Neural crest cell (in vitro differentiated cells): Measurements from ENCODE around the gene AUTS2. TPM values are rescaled to one million over a fixed set of nuclear protein-coding genes. Genes with fewer than 3 reads are reported as not detected.
A peak's percentile ranks its signal among the peaks of the same experiment; 100 is the strongest.

ENCODE experiments used
- DNase-seq: peaks from one replicate; pipeline ENCODE4 v3.0.0; 2021; ENCODE audit warnings: low read depth, mixed read lengths, low spot score
- H3K27ac Mint-ChIP-seq: one replicate; pipeline ENCODE4 v1.8.0; 2021; ENCODE audit warnings: mild to moderate bottlenecking, mixed read lengths; ENCODE audit not compliant: unreplicated experiment
- H3K27me3 Mint-ChIP-seq: 2 replicates; pipeline ENCODE4 v1.8.0; 2021; ENCODE audit warnings: low read depth, mild to moderate bottlenecking, mixed read lengths
- H3K36me3 Mint-ChIP-seq: 2 replicates; pipeline ENCODE4 v1.8.0; 2021; ENCODE audit warnings: low read depth, mild to moderate bottlenecking, mixed read lengths
- H3K4me1 Mint-ChIP-seq: 2 replicates; pipeline ENCODE4 v1.8.0; 2021; ENCODE audit warnings: mixed read lengths
- H3K4me3 Mint-ChIP-seq: one replicate; pipeline ENCODE4 v1.8.0; 2021; ENCODE audit warnings: mild to moderate bottlenecking, mixed read lengths
- H3K9me3 Mint-ChIP-seq: 2 replicates; pipeline ENCODE4 v1.8.0; 2021; ENCODE audit warnings: mixed read lengths
- CTCF ChIP-seq: fragments of 200-600 bp; sonication (generic); conservative IDR thresholded peaks from 2 replicates; pipeline ENCODE4 v1.5.0; 2021; ENCODE audit warnings: antibody characterized with exemption, mild to moderate bottlenecking
- total RNA-seq: library from RNA; stranded (reverse); gene quantifications from 2 replicates; pipeline ENCODE4 v1.2.1, GENCODE V29; 2021

AUTS2 gene
- total RNA-seq, 1 donor from 2014 or later, result 152 TPM

GRCh38 chr7:70504254-70504653 lies 906.0 kb downstream of the AUTS2 start:
- Mint-ChIP-seq H3K27me3 (no peaks in the 10 kb centered on the region), H3K4me1 (peaks cover 22% of the 10 kb centered on the region), H3K27ac (no peak overlapping the region), H3K4me3 (no peak overlapping the region), H3K36me3 (no peaks in the 10 kb centered on the region), H3K9me3 (no peaks in the 10 kb centered on the region)
- TF ChIP-seq CTCF, result no peak
- no peak for DNase-seq

- peaks cover 22% of the 10 kb centered on the region for H3K4me1 Mint-ChIP-seq
- no peak overlapping the region for H3K4me3 Mint-ChIP-seq
- H3K27ac Mint-ChIP-seq, result no peak overlapping the region
- H3K27me3 Mint-ChIP-seq, result no peaks in the 10 kb centered on the region
- TF ChIP-seq CTCF, result no peak
- no peaks in the 10 kb centered on the region for H3K9me3 Mint-ChIP-seq
- no peak for DNase-seq
- H3K36me3 Mint-ChIP-seq, result no peaks in the 10 kb centered on the region
These were observed 907.2 kb downstream of the AUTS2 start for GRCh38 chr7:70505468-70505867.

GRCh38 chr7:70505886-70506285 lies 907.6 kb downstream of the AUTS2 start:
- no peaks in the 10 kb centered on the region for H3K27me3 Mint-ChIP-seq
- H3K36me3 Mint-ChIP-seq, result no peaks in the 10 kb centered on the region
- H3K9me3 Mint-ChIP-seq, result no peaks in the 10 kb centered on the region
- peaks cover 22% of the 10 kb centered on the region for H3K4me1 Mint-ChIP-seq
- no peak for DNase-seq
- no peak overlapping the region for H3K4me3 Mint-ChIP-seq
- no peak for TF ChIP-seq CTCF
- peak overlapping the region; percentile 36 for H3K27ac Mint-ChIP-seq

GRCh38 chr7:70506434-70506833 lies 908.2 kb downstream of the AUTS2 start:
- H3K4me3 Mint-ChIP-seq, result no peak overlapping the region
- H3K27ac Mint-ChIP-seq, result no peak overlapping the region
- H3K9me3 Mint-ChIP-seq, result no peaks in the 10 kb centered on the region
- H3K4me1 Mint-ChIP-seq, result peaks cover 22% of the 10 kb centered on the region
- no peaks in the 10 kb centered on the region for H3K36me3 Mint-ChIP-seq
- peak; percentile 16 for DNase-seq
- peak; percentile 43 for TF ChIP-seq CTCF
- H3K27me3 Mint-ChIP-seq, result no peaks in the 10 kb centered on the region

- TF ChIP-seq CTCF, result no peak
- Mint-ChIP-seq H3K27ac (no peak overlapping the region), H3K4me1 (no peaks in the 10 kb centered on the region)
These were observed 913.9 kb downstream of the AUTS2 start for GRCh38 chr7:70512144-70512543.

GRCh38 chr7:70512761-70513160 lies 914.5 kb downstream of the AUTS2 start:
- H3K27ac Mint-ChIP-seq, result no peak overlapping the region
- DNase-seq, result no peak
- no peaks in the 10 kb centered on the region for H3K4me1 Mint-ChIP-seq

More at GRCh38 chr7:70512144-70512543, 913.9 kb downstream of the AUTS2 start:
- no peak overlapping the region for H3K4me3 Mint-ChIP-seq
- H3K9me3 Mint-ChIP-seq, result no peaks in the 10 kb centered on the region
- DNase-seq, result no peak
- H3K27me3 Mint-ChIP-seq, result no peaks in the 10 kb centered on the region
- H3K36me3 Mint-ChIP-seq, result no peaks in the 10 kb centered on the region

More at GRCh38 chr7:70512761-70513160, 914.5 kb downstream of the AUTS2 start:
- H3K4me3 Mint-ChIP-seq, result no peak overlapping the region
- TF ChIP-seq CTCF, result no peak
- no peaks in the 10 kb centered on the region for H3K36me3 Mint-ChIP-seq
- H3K27me3 Mint-ChIP-seq, result no peaks in the 10 kb centered on the region
- no peaks in the 10 kb centered on the region for H3K9me3 Mint-ChIP-seq
